Rectal smooth muscle tissue (tissue), 1 donor: ENCODE data around the gene NOSIP.
"Not testable (repeated sequence)": the region's sequence is repeated elsewhere in the genome, so short reads cannot be mapped to it uniquely, and the experiment has no call there.

Experiments used
- H3K27ac ChIP-seq: one replicate; pipeline ENCODE4 v1.7.0; 2013; ENCODE audit warnings: low read depth, low read length, inconsistent platforms
- H3K27me3 ChIP-seq: one replicate; pipeline ENCODE4 v1.7.0; 2013; ENCODE audit warnings: low read length; ENCODE audit not compliant: control insufficient read depth, insufficient read depth
- H3K36me3 ChIP-seq: one replicate; pipeline ENCODE4 v1.7.0; 2013; ENCODE audit warnings: low read length; ENCODE audit not compliant: control insufficient read depth, insufficient read depth
- H3K4me1 ChIP-seq: one replicate; pipeline ENCODE4 v1.7.0; 2013; ENCODE audit warnings: low read length; ENCODE audit not compliant: control insufficient read depth, insufficient read depth
- H3K4me3 ChIP-seq: one replicate; pipeline ENCODE4 v1.7.0; 2013; ENCODE audit warnings: low read length
- H3K9ac ChIP-seq: one replicate; pipeline ENCODE4 v1.7.0; 2013; ENCODE audit warnings: low read length

The NOSIP gene, protein sequence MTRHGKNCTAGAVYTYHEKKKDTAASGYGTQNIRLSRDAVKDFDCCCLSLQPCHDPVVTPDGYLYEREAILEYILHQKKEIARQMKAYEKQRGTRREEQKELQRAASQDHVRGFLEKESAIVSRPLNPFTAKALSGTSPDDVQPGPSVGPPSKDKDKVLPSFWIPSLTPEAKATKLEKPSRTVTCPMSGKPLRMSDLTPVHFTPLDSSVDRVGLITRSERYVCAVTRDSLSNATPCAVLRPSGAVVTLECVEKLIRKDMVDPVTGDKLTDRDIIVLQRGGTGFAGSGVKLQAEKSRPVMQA

DNA sequence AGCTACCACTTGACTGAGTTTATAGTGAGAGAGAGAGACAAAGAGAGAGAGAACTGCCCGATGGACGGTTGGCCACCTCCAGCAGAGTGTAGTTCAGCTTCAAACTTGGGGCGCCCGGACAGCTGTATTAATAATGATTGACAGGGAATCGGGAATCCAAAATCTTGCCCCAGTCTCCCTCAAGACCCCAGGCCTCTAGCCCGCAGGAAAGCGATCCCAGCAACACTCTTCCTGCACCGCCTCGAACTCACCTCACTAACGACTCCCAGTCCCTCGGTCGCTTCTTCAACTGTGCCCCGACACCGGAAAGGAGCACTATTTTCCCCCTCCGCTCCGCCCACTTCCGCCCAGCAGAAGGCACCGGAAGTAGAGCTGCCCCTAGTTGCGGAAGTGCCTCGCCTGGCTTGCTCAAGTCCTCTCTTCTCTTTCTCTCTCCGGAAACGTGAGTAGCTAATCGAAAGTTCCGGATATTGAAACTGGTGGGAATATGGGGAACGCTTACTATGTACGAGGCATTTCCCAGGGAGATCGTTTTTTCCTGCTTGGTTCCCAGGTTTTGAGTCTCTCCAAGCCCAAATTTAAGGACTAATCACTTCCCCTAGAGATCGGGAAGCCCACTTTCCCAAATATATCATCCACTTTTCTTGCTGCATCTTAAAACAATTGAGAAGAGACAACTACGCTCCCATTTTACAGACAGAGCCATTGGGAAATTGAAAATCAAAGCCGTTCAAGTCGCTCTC lies at the start of gene NOSIP:
NOSIP (minus strand) TSS at position 293 of the 743 bp plus-strand sequence. CDS start 19,865 bp downstream, outside the sequence.
- Histone ChIP-seq H3K27me3 (no peaks in the 10 kb centered on the region), H3K4me3 (peak within 1 kb of the TSS; percentile 74), H3K4me1 (peaks cover 3% of the 10 kb centered on the region), H3K9ac (peak within 1 kb of the TSS; percentile 52), H3K27ac (peak within 1 kb of the TSS; percentile 38), H3K36me3 (peaks cover 2% of the 10 kb centered on the region)

DNA sequence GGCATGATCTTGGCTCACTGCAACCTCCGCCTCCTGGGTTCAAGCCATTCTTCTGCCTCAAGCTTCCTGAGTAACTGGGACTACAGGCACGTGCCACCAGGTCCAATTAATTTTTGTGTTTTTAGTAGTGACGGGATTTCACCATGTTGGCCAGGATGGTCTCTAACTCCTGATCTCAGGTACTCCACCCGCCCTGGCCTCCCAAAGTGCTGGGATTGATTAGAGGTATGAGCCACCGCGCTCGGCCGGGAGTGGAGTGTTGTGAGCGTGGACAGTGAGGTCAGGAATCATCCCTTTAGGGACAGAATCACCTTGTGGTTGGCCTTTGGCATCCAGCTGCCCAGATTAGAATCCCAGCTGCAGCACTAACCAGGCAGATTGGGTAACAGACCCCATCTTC lies 49.3 kb upstream of the NOSIP start:
- Histone ChIP-seq H3K27ac (no peak overlapping the region), H3K9ac (no peak overlapping the region), H3K27me3 (no peaks in the 10 kb centered on the region), H3K4me3 (no peak overlapping the region), H3K36me3 (no peaks in the 10 kb centered on the region), H3K4me1 (peaks cover 5% of the 10 kb centered on the region)

DNA sequence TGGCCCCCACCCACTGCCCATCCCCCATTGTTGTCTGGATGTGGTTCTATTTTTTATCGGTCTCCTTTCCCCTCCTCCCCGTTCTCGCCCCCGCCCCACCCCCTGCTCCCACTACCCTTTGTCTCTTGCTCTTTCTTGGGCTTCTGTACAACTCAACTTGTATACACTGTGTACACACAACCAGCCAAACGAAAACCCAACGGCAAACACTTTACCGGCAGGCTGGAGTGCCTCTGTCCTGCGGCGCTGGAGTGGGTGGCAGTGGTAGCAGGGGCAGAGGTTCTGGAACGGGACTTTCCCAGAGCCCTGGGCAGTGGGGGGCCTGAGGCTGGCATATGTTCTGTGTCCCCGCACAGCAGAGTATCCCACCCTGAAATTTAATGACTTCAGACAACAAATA lies 45.9 kb upstream of the NOSIP start:
- no peak overlapping the region for H3K4me3 ChIP-seq
- H3K9ac ChIP-seq, result no peak overlapping the region
- H3K36me3 ChIP-seq, result peaks cover 5% of the 10 kb centered on the region
- H3K27me3 ChIP-seq, result no peaks in the 10 kb centered on the region
- no peak overlapping the region for H3K27ac ChIP-seq
- H3K4me1 ChIP-seq, result peaks cover 5% of the 10 kb centered on the region

DNA sequence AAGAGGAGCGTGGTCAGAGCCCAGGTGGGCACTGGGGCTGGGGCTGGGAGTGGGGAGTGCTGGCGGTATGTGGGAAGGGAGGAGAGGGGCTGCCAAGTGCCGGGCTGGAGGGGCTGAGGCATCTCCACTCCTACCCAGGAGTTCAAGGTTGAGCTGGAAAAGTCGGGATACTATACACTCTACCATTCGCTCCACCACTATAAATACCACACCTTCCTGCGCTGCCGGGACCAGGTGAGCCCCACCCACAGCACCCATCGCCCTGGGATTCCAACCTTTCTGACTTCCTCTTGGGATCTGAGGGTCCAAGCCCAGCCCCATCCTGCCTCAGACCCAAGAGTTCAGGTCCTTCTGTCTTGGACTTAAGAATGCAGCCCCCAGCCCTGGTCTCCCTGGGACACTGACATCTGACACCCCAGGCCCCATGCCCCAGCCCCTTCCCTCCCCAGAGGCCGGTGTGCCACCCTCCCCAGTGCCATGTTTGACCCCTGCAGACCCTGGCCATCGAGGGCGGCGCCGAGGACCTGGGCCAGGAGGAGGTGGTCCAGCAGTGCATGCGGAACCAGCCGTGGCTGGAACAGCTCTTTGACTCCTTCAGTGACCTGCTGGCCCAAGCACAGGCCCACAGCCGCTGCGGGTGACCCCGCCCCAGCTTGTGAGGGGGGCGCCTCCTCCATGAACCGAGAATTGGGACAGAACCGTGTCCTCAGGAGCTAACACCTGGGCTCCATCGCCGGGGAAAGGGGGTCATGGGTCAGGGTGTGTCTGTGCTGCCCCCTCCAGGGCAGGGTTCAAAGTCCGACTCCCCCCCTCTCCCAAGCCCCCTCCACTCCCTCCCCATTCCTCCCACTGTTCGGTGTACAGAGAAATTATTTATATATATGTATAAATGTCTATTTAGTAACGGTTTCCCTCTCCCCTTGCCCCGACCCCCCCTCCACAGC lies 44.9 kb upstream of the NOSIP start:
- H3K36me3 ChIP-seq, result peaks cover 8% of the 10 kb centered on the region
- H3K9ac ChIP-seq, result no peak overlapping the region
- H3K4me1 ChIP-seq, result no peaks in the 10 kb centered on the region
- H3K27me3 ChIP-seq, result no peaks in the 10 kb centered on the region
- no peak overlapping the region for H3K27ac ChIP-seq
- no peak overlapping the region for H3K4me3 ChIP-seq

DNA sequence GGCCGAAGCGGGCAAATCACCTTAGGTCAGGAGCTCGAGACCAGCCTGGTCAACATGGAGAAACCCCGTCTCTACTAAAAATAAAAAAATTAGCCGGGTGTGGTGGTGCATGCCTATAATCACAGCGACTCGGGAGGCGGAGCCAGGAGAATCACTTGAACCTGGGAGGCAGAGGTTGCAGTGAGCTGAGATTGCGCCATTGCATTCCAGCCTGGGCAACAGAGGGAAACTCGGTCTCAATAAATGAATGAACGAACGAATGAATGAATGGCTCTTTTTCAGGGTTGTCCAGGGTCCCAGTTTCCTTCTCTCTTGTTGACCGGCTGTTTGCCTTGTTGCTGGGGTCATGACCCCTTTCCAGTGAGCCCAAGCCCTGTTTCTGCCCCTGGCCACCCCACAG lies 37.5 kb upstream of the NOSIP start:
- not testable (repeated sequence) for H3K4me1 ChIP-seq, H3K9ac ChIP-seq, H3K27me3 ChIP-seq, H3K27ac ChIP-seq, H3K4me3 ChIP-seq
- H3K36me3 ChIP-seq, result peaks cover 46% of the 10 kb centered on the region

DNA sequence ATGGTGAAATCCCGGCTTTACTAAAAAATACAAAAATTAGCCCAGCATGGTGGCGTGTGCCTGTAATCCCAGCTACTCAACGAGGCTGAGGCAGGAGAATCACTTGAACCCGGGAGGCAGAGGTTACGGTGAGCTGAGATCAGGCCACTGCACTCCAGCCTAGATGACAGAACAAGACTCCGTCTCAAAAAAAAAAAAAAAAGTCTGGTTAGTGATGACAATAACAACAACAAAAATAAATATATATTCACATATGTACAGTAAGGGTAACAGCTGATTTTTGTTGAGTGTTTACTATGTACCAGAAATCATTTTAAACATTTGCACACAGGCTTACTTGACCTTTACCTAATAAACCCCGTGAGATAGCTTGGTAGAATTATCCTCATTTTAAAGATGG lies 36.6 kb upstream of the NOSIP start:
- no peaks in the 10 kb centered on the region for H3K4me1 ChIP-seq
- no peaks in the 10 kb centered on the region for H3K27me3 ChIP-seq
- no peak overlapping the region for H3K9ac ChIP-seq
- H3K36me3 ChIP-seq, result peaks cover 46% of the 10 kb centered on the region
- H3K4me3 ChIP-seq, result no peak overlapping the region
- no peak overlapping the region for H3K27ac ChIP-seq

DNA sequence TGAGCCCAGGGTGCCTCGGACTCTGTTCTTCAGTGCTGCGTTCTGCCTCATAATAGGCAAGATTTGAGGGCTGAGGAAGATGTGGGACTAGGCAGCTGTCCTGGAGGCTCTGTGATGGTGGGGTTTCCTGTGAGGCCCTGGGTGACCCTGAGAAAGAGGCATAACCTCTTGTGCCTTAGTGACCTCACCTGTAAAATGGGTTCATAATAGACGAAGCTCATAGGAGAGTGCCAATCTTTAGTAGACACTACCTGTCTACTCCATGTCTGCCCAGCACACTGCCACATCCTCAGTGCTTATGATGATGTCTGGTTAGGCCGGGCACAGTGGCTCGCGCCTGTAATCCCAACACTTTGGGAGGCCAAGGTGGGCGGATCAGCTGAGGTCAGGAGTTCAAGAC lies 36.2 kb upstream of the NOSIP start:
- peaks cover 43% of the 10 kb centered on the region for H3K36me3 ChIP-seq
- no peaks in the 10 kb centered on the region for H3K4me1 ChIP-seq
- no peaks in the 10 kb centered on the region for H3K27me3 ChIP-seq
- H3K9ac ChIP-seq, result no peak overlapping the region
- no peak overlapping the region for H3K27ac ChIP-seq
- H3K4me3 ChIP-seq, result no peak overlapping the region

DNA sequence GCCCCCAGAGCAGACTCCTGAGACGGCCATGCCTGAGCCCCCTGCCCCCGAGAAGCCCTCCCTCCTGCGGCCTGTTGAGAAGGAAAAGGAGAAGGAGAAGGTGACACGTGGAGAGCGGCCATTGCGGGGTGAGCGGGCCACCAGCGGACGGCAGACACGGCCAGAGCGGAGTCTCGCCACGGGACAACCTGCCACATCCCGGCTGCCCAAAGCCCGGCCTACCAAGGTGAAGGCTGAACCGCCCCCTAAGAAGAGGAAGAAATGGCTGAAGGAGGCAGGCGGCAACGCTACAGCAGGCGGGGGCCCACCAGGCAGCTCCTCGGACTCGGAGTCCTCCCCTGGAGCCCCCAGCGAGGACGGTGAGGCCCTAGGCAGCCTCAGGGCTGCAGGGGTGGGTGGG lies 35.5 kb upstream of the NOSIP start:
- Histone ChIP-seq H3K9ac (no peak overlapping the region), H3K36me3 (peaks cover 41% of the 10 kb centered on the region), H3K4me1 (no peaks in the 10 kb centered on the region), H3K27me3 (no peaks in the 10 kb centered on the region), H3K27ac (no peak overlapping the region), H3K4me3 (no peak overlapping the region)

DNA sequence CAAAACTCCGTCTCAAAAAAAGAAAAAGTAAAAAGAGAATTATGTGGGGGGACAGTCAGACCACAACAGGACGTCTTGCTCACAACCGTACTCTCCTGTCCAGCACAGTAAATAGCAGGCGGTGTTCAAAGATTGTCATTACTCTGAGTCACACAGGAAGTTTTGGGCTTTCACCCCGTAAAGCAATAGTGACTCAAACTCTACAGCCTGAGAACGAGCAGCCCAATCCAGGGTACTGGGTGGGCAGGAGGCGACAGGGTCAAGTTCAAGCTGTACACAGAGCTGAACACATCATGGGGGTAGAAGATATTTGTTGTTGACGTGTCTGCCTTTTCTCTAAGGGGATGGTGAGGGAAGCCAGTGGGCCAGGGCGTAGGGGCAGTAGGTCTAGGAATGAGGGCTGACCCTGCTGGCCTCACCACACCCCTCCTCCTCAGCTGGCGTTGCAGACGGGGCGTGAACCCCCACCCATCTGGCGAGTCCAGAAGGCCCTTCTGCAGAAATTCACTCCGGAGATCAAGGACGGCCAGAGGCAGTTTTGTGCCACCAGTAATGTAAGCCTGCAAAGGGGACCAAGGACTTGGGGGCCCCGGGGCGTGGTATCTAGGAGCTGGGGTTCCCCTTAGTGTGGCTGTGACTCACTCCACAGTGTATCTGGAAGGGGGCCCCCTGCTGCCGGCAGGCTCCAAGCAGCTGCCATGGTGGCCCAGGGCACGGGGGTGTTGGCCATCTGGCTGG lies 33.9 kb upstream of the NOSIP start:
- Histone ChIP-seq H3K27me3 (no peaks in the 10 kb centered on the region), H3K9ac (no peak overlapping the region), H3K4me3 (no peak overlapping the region), H3K36me3 (peaks cover 41% of the 10 kb centered on the region), H3K27ac (no peak overlapping the region), H3K4me1 (no peaks in the 10 kb centered on the region)

DNA sequence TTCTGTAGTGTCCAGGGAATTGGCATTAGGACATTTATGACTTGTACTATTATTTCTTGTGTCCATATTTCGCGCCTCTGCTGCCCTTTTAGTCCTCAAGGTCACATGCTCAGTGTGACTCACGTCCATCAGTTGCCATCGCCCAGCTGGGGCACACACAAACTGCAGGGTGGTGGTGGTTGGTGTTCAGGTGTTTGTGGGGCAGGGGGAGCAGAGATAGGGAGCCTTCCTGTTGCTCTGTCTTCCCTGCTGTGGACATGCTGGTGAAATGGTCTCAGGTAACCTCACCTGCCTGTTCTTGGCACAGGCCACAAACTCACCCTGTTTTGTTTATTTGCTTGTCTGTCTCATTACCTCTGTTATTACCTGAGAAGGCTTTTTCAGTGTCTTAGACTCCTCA lies 33.0 kb upstream of the NOSIP start:
- no peak overlapping the region for H3K27ac ChIP-seq
- no peak overlapping the region for H3K9ac ChIP-seq
- no peaks in the 10 kb centered on the region for H3K4me1 ChIP-seq
- H3K4me3 ChIP-seq, result no peak overlapping the region
- H3K36me3 ChIP-seq, result peaks cover 42% of the 10 kb centered on the region
- no peaks in the 10 kb centered on the region for H3K27me3 ChIP-seq

DNA sequence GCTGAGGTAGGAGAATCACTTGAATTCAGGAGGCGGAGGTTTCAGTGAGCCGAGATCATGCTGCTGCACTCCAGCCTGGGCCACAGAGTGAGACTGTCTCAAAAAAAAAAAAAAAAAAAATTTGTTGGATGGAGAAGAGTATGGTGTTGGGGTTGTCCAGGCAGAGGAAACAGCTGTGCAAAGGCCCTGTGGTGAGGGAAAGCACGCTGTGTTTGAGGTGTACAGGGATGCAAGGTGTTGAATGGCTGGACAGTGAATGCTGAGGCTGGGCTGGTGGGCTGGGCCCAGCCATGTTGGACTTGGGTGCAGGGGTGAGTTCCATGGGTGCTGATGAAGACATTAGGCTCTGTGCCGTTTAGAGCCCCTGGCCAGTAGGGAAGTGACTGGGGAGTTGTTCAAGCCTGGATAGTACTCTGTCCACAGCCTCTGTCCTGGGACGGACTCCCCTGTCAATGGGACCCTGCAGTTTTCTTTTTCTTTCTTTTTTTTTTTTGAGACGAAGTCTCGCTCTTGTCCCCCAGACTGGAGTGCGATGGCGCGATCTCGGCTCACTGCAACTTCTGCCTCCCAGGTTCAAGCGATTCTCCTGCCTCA lies 29.2 kb upstream of the NOSIP start:
- Histone ChIP-seq H3K36me3 (peaks cover 16% of the 10 kb centered on the region), H3K9ac (no peak overlapping the region)

More for the DNA sequence above, 29.2 kb upstream of the NOSIP start:
- Histone ChIP-seq H3K27ac (no peak overlapping the region), H3K4me3 (no peak overlapping the region), H3K27me3 (no peaks in the 10 kb centered on the region), H3K4me1 (no peaks in the 10 kb centered on the region)
